ENCODE measurements around the gene ZHX3.

Gene ZHX3

GRCh38 chr20:41139227-41140093 is 178.1 kb downstream of the ZHX3 start:
- no peak for DNase-seq (ENCODE audit: low spot score)
- H3K27ac ChIP-seq: peak overlapping the region; percentile 95 to 96
- H3K4me3 ChIP-seq: peak overlapping the region; percentile 95
- no peak for TF ChIP-seq CTCF (IDR thresholded peaks at IDR 0.05)

GRCh38 chr20:41138475-41139226 is 178.9 kb downstream of the ZHX3 start:
- Histone ChIP-seq H3K4me3 (peak overlapping the region; percentile 95), H3K27ac (peak overlapping the region; percentile 95 to 96)
- no peak for TF ChIP-seq CTCF (IDR thresholded peaks at IDR 0.05)
- DNase-seq (ENCODE audit: low spot score): no peak

GRCh38 chr20:41137614-41138474 is 179.7 kb downstream of the ZHX3 start:
- DNase-seq (ENCODE audit: low spot score): peak; percentile 88
- TF ChIP-seq CTCF (IDR thresholded peaks at IDR 0.05): no peak
- peak overlapping the region; percentile 95 to 96 for H3K27ac ChIP-seq
- peak overlapping the region; percentile 95 for H3K4me3 ChIP-seq

GRCh38 chr20:41136680-41137613 is 180.6 kb downstream of the ZHX3 start, which contains the start of gene PLCG1:
TSS of gene PLCG1 (plus strand) at chr20:41137543. CDS start at chr20:41137642, 99 bp downstream.
- no peak for TF ChIP-seq CTCF (IDR thresholded peaks at IDR 0.05)
- Histone ChIP-seq H3K27ac (peak within 1 kb of the TSS; percentile 95 to 96), H3K4me3 (peak within 1 kb of the TSS; percentile 95)
- DNase-seq (ENCODE audit: low spot score): peak; percentile 92

- TF ChIP-seq CTCF (IDR thresholded peaks at IDR 0.05): no peak
- Histone ChIP-seq H3K27ac (peak overlapping the region; percentile 95 to 96), H3K4me3 (peak overlapping the region; percentile 95)
- no peak for DNase-seq (ENCODE audit: low spot score)
These were observed 181.4 kb downstream of the ZHX3 start for GRCh38 chr20:41135888-41136679.

Data from coronary artery (tissue), 2 donors.